Measurements from ENCODE around the gene APOBEC3A. TPM values are rescaled to one million over a fixed set of nuclear protein-coding genes. Genes with fewer than 3 reads are reported as not detected.

APOBEC3A gene
- total and polyA plus RNA-seq, 2 experiments from 2014 or later: not detected

DNA sequence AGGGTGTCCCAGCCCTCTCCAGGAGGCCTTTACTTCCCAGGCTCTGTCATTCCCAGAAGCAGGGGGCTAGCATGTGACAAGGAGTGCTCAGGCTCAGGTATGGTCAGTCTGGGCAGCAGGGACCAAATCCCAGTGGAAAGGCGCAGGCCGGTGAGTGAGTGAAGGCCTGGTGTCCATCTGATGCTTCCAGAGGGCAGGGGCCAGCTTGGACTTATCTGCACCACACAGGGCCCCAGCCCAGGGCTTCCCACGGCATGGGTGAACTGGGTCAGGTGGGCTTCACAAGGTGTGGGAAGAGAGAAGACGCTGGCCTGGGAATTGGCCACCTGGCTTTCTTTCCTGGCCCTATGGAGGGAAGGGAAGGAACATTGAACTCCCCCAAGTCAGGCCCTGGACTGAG, 20.4 kb upstream of the APOBEC3A start:
- Histone ChIP-seq H3K36me3 (replicated peaks; ENCODE audit: insufficient read depth, low read depth) (no peaks in the 10 kb centered on the region), H3K4me3 (no peak overlapping the region), H3K27me3 (no peaks in the 10 kb centered on the region), H3K27ac (no peak overlapping the region), H3K4me2 (no peak overlapping the region), H3K4me1 (ENCODE audit: insufficient read depth) (no peaks in the 10 kb centered on the region), H3K9me2 (replicated peaks; ENCODE audit: insufficient read depth) (no peaks in the 10 kb centered on the region), H3K9me3 (ENCODE audit: low read depth) (no peaks in the 10 kb centered on the region), H2AFZ (no peak overlapping the region), H4K20me1 (ENCODE audit: insufficient read depth, poor library complexity, severe bottlenecking) (no peaks in the 10 kb centered on the region), H3K79me2 (no peaks in the 10 kb centered on the region)
- 98% methylated on average over 4 of the region's 4 CpGs for WGBS (ENCODE audit: low lambda C conversion rate, missing lambda C conversion rate)
- DNase-seq (ENCODE audit: low spot score): no peak
- TF ChIP-seq EZH2 (IDR thresholded peaks at IDR 0.05; ENCODE audit: borderline replicate concordance): no peak

DNA sequence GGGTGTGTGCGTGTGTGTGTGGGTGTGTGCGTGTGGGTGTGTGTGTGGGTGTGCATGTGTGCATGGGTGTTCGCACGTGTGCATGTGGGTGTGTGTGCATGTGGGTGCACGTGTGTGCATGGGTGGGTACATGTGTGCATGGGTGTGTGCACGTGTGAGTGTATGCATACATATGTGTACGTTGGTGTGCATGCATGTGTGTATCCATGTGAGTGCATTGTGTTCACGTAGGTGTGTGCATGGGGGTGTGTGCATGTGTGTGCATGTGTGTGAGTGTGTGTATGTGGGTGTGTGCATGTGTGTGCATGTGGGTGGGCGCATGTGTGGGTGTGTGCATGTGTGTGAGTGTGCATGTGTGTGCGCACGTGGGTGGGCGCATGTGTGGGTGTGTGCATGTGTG, 19.9 kb upstream of the APOBEC3A start:
- Histone ChIP-seq H3K4me3 (no peak overlapping the region), H3K4me2 (no peak overlapping the region), H3K27me3 (no peaks in the 10 kb centered on the region), H3K9me3 (ENCODE audit: low read depth) (no peaks in the 10 kb centered on the region), H3K79me2 (no peaks in the 10 kb centered on the region), H3K9me2 (replicated peaks; ENCODE audit: insufficient read depth) (no peaks in the 10 kb centered on the region), H2AFZ (no peak overlapping the region), H4K20me1 (ENCODE audit: insufficient read depth, poor library complexity, severe bottlenecking) (no peaks in the 10 kb centered on the region), H3K36me3 (replicated peaks; ENCODE audit: insufficient read depth, low read depth) (no peaks in the 10 kb centered on the region), H3K27ac (no peak overlapping the region), H3K4me1 (ENCODE audit: insufficient read depth) (no peaks in the 10 kb centered on the region)
- TF ChIP-seq, protein P1, sequence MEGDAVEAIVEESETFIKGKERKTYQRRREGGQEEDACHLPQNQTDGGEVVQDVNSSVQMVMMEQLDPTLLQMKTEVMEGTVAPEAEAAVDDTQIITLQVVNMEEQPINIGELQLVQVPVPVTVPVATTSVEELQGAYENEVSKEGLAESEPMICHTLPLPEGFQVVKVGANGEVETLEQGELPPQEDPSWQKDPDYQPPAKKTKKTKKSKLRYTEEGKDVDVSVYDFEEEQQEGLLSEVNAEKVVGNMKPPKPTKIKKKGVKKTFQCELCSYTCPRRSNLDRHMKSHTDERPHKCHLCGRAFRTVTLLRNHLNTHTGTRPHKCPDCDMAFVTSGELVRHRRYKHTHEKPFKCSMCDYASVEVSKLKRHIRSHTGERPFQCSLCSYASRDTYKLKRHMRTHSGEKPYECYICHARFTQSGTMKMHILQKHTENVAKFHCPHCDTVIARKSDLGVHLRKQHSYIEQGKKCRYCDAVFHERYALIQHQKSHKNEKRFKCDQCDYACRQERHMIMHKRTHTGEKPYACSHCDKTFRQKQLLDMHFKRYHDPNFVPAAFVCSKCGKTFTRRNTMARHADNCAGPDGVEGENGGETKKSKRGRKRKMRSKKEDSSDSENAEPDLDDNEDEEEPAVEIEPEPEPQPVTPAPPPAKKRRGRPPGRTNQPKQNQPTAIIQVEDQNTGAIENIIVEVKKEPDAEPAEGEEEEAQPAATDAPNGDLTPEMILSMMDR (IDR thresholded peaks at IDR 0.05; ENCODE audit: poor library complexity): no peak
- no peak for TF ChIP-seq EZH2phosphoT487 (IDR thresholded peaks at IDR 0.05; ENCODE audit: low read depth, severe bottlenecking, unreplicated experiment)
- no peak for TF ChIP-seq EZH2 (IDR thresholded peaks at IDR 0.05; ENCODE audit: borderline replicate concordance)
- no peak for DNase-seq (ENCODE audit: low spot score)
- 91% methylated on average over 12 of the region's 12 CpGs for WGBS (ENCODE audit: low lambda C conversion rate, missing lambda C conversion rate)

DNA sequence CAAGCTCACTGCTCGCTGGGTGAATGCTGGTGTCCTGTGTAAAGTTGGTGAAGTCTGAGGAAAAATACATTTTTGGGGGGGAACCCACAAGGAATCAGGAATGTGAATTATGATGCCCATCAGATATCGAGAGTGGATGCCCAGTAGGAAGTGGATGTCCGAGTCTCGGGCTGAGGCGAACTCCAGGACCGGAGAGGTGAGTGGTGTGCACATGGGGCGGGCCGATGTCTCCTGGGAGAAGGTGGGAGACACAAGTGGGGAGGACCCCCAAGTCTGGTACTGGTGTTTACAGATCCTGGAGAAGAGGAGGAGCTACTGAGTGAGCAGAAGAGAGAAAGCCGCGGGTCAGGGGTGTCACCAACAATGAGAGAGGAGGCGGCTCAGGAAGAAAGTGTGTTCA, 19.2 kb upstream of the APOBEC3A start:
- Histone ChIP-seq H3K4me1 (ENCODE audit: insufficient read depth) (no peaks in the 10 kb centered on the region), H3K79me2 (no peaks in the 10 kb centered on the region), H3K4me2 (no peak overlapping the region), H3K9me2 (replicated peaks; ENCODE audit: insufficient read depth) (no peaks in the 10 kb centered on the region), H3K27me3 (no peaks in the 10 kb centered on the region), H3K4me3 (no peak overlapping the region), H3K36me3 (replicated peaks; ENCODE audit: insufficient read depth, low read depth) (no peaks in the 10 kb centered on the region), H2AFZ (no peak overlapping the region), H4K20me1 (ENCODE audit: insufficient read depth, poor library complexity, severe bottlenecking) (no peaks in the 10 kb centered on the region), H3K9me3 (ENCODE audit: low read depth) (no peaks in the 10 kb centered on the region), H3K27ac (no peak overlapping the region)
- DNase-seq (ENCODE audit: low spot score): no peak
- TF ChIP-seq EZH2 (IDR thresholded peaks at IDR 0.05; ENCODE audit: borderline replicate concordance) (no peak), EZH2phosphoT487 (IDR thresholded peaks at IDR 0.05; ENCODE audit: low read depth, severe bottlenecking, unreplicated experiment) (no peak)
- TF ChIP-seq, protein P1 (IDR thresholded peaks at IDR 0.05; ENCODE audit: poor library complexity): no peak
- WGBS (ENCODE audit: low lambda C conversion rate, missing lambda C conversion rate): 94% methylated on average over 11 of the region's 11 CpGs

DNA sequence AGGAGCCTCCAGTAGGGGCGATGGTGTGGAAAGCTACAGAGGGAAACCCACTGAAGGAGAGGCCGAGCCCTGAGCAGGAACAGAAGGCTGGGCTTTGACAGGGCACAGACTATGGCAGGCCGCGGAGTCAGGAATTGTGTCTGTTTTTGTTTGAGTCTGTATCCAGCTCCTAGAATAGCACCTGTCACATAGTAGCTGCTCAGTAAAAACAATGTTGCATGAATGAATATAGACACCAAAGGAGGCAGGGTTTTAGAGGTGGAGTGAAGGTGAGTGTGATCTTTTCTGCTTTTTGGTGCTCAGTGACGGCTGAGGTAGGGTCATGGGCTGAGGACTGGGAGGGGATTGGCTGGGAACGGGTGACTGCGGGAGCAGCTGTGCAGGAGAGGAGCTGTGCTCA, 18.5 kb upstream of the APOBEC3A start:
- H3K79me2 ChIP-seq: no peaks in the 10 kb centered on the region
- no peak for DNase-seq (ENCODE audit: low spot score)
- H3K36me3 ChIP-seq (replicated peaks; ENCODE audit: insufficient read depth, low read depth): no peaks in the 10 kb centered on the region
- H3K4me2 ChIP-seq: no peak overlapping the region
- no peak for TF ChIP-seq EZH2phosphoT487 (IDR thresholded peaks at IDR 0.05; ENCODE audit: low read depth, severe bottlenecking, unreplicated experiment)
- TF ChIP-seq, protein P1 (IDR thresholded peaks at IDR 0.05; ENCODE audit: poor library complexity): no peak
- TF ChIP-seq EZH2 (IDR thresholded peaks at IDR 0.05; ENCODE audit: borderline replicate concordance): no peak
- H3K4me1 ChIP-seq (ENCODE audit: insufficient read depth): no peaks in the 10 kb centered on the region
- WGBS (ENCODE audit: low lambda C conversion rate, missing lambda C conversion rate): 87% methylated on average over 7 of the region's 7 CpGs
- no peaks in the 10 kb centered on the region for H3K9me2 ChIP-seq (replicated peaks; ENCODE audit: insufficient read depth)
- no peak overlapping the region for H3K27ac ChIP-seq
- peaks cover 3% of the 10 kb centered on the region for H3K27me3 ChIP-seq
- H4K20me1 ChIP-seq (ENCODE audit: insufficient read depth, poor library complexity, severe bottlenecking): no peaks in the 10 kb centered on the region
- H3K4me3 ChIP-seq: no peak overlapping the region
- H2AFZ ChIP-seq: no peak overlapping the region
- H3K9me3 ChIP-seq (ENCODE audit: low read depth): no peaks in the 10 kb centered on the region

Data from hepatocyte (in vitro differentiated cells).